GM19467 (cell line): Measurements from ENCODE around the gene POU3F2.
A peak's percentile ranks its signal among the peaks of the same experiment; 100 is the strongest.

Experiments used
- ATAC-seq: cut with Tn5 transposase; IDR thresholded peaks from one replicate; pipeline ENCODE4 v1.9.1; 2021; ENCODE audit warnings: mild to moderate bottlenecking, moderate library complexity; ENCODE audit not compliant: unreplicated experiment

POU3F2 gene

GRCh38 chr6:98834060-98835031 lies at the start of gene POU3F2:
TSS of gene POU3F2 (plus strand) at chr6:98834574. CDS start at chr6:98834874, 300 bp downstream.
- ATAC-seq = peak; percentile 72

GRCh38 chr6:98787435-98787834 lies 46.9 kb upstream of the POU3F2 start:
- no peak for ATAC-seq

GRCh38 chr6:98787961-98788360 lies 46.4 kb upstream of the POU3F2 start:
- no peak for ATAC-seq

- no peak for ATAC-seq
These were observed 40.0 kb upstream of the POU3F2 start for GRCh38 chr6:98794307-98794842.

- no peak for ATAC-seq
These were observed 37.0 kb upstream of the POU3F2 start for GRCh38 chr6:98797217-98797994.

GRCh38 chr6:98800866-98801265 lies 33.5 kb upstream of the POU3F2 start:
- ATAC-seq = no peak

- ATAC-seq = no peak
These were observed 25.7 kb upstream of the POU3F2 start for GRCh38 chr6:98808541-98809210.

- no peak for ATAC-seq
These were observed 22.2 kb upstream of the POU3F2 start for GRCh38 chr6:98812220-98812619.

GRCh38 chr6:98816799-98817198 lies 17.6 kb upstream of the POU3F2 start:
- no peak for ATAC-seq

GRCh38 chr6:98821756-98822405 lies 12.5 kb upstream of the POU3F2 start:
- no peak for ATAC-seq

GRCh38 chr6:98823428-98824161 lies 10.8 kb upstream of the POU3F2 start:
- no peak for ATAC-seq

- no peak for ATAC-seq
These were observed 10.0 kb upstream of the POU3F2 start for GRCh38 chr6:98824162-98824901.

GRCh38 chr6:98824902-98825599 lies 9.3 kb upstream of the POU3F2 start:
- no peak for ATAC-seq

GRCh38 chr6:98825600-98826230 lies 8.7 kb upstream of the POU3F2 start:
- no peak for ATAC-seq

GRCh38 chr6:98827295-98828159 lies 6.8 kb upstream of the POU3F2 start:
- ATAC-seq = no peak

- ATAC-seq = no peak
These were observed 6.1 kb upstream of the POU3F2 start for GRCh38 chr6:98828211-98828788.

- ATAC-seq = no peak
These were observed 5.4 kb upstream of the POU3F2 start for GRCh38 chr6:98828941-98829411.
